GM10847 (cell line): ENCODE measurements around the gene GPR162.

Experiments
- POLR2A ChIP-seq: IDR thresholded peaks from 2 replicates; pipeline ENCODE4 v1.6.1; 2011; ENCODE audit not compliant: insufficient read length; ENCODE audit errors: extremely low read depth

Gene GPR162

GRCh38 chr12:6849427-6849826 is 27.8 kb downstream of the GPR162 start:
- no peak for TF ChIP-seq POLR2A

GRCh38 chr12:6849976-6850560 is 28.4 kb downstream of the GPR162 start:
- TF ChIP-seq POLR2A, result no peak

GRCh38 chr12:6850796-6851152 is 29.2 kb downstream of the GPR162 start:
- no peak for TF ChIP-seq POLR2A

- TF ChIP-seq POLR2A, result peak; percentile 62
Observed at GRCh38 chr12:6851153-6851920, 29.7 kb downstream of the GPR162 start, which contains the start of gene CDCA3. Gene CDCA3, minus strand, starts transcription at chr12:6851286. Its CDS starts 334 bp downstream, at chr12:6850952.

GRCh38 chr12:6851921-6852650 is 30.5 kb downstream of the GPR162 start, which contains the start of gene USP5:
Gene USP5, plus strand, starts transcription at chr12:6852150. Its CDS starts 30 bp downstream, at chr12:6852180.
- peak; percentile 74 for TF ChIP-seq POLR2A

- no peak for TF ChIP-seq POLR2A
Observed at GRCh38 chr12:6852651-6853354, 31.2 kb downstream of the GPR162 start.

- TF ChIP-seq POLR2A, result no peak
Observed at GRCh38 chr12:6853626-6854025, 32.0 kb downstream of the GPR162 start.

- no peak for TF ChIP-seq POLR2A
Observed at GRCh38 chr12:6854036-6854435, 32.4 kb downstream of the GPR162 start.

- TF ChIP-seq POLR2A, result no peak
Observed at GRCh38 chr12:6855322-6855721, 33.7 kb downstream of the GPR162 start.

GRCh38 chr12:6858799-6859198 is 37.2 kb downstream of the GPR162 start:
- no peak for TF ChIP-seq POLR2A

- no peak for TF ChIP-seq POLR2A
Observed at GRCh38 chr12:6860116-6860515, 38.5 kb downstream of the GPR162 start.

GRCh38 chr12:6860942-6861341 is 39.3 kb downstream of the GPR162 start:
- no peak for TF ChIP-seq POLR2A

- no peak for TF ChIP-seq POLR2A
Observed at GRCh38 chr12:6861391-6861790, 39.8 kb downstream of the GPR162 start.

- TF ChIP-seq POLR2A, result no peak
Observed at GRCh38 chr12:6863033-6863432, 41.4 kb downstream of the GPR162 start.

- no peak for TF ChIP-seq POLR2A
Observed at GRCh38 chr12:6863586-6864321, 42.1 kb downstream of the GPR162 start.
